GM12864 (cell line): ENCODE results near the gene PANK1.

Source experiments
- DNase-seq: peaks from one replicate; pipeline ENCODE4 v3.0.0-alpha.2; 2011; ENCODE audit warnings: low read depth
- H3K4me3 ChIP-seq: 2 replicates; pipeline ENCODE4 v1.5.1; 2011; ENCODE audit warnings: mild to moderate bottlenecking, low read depth, low read length, control low read depth
- CTCF ChIP-seq: IDR thresholded peaks from 2 replicates; pipeline ENCODE4 v1.5.1; 2011; ENCODE audit warnings: low read depth, mild to moderate bottlenecking, moderate library complexity, low read length, control low read depth, inconsistent platforms; ENCODE audit errors: missing control alignments

The PANK1 gene

GRCh38 chr10:89639326-89639725 is 5.7 kb downstream of the PANK1 start:
- H3K4me3 ChIP-seq = no peak overlapping the region
- TF ChIP-seq CTCF = no peak
- no peak for DNase-seq

- no peak for TF ChIP-seq CTCF
- DNase-seq = no peak
- no peak overlapping the region for H3K4me3 ChIP-seq
Measured at GRCh38 chr10:89637113-89637512, 7.9 kb downstream of the PANK1 start.

- no peak for DNase-seq
- no peak overlapping the region for H3K4me3 ChIP-seq
- TF ChIP-seq CTCF = no peak
Measured at GRCh38 chr10:89634637-89635036, 10.4 kb downstream of the PANK1 start.

GRCh38 chr10:89633484-89633883 is 11.6 kb downstream of the PANK1 start:
- no peak for TF ChIP-seq CTCF
- H3K4me3 ChIP-seq = no peak overlapping the region
- no peak for DNase-seq

GRCh38 chr10:89632824-89633223 is 12.2 kb downstream of the PANK1 start:
- no peak for TF ChIP-seq CTCF
- DNase-seq = no peak
- H3K4me3 ChIP-seq = no peak overlapping the region

GRCh38 chr10:89627830-89628229 is 17.2 kb downstream of the PANK1 start:
- H3K4me3 ChIP-seq = no peak overlapping the region
- no peak for DNase-seq
- no peak for TF ChIP-seq CTCF

- no peak for TF ChIP-seq CTCF
- H3K4me3 ChIP-seq = no peak overlapping the region
- no peak for DNase-seq
Measured at GRCh38 chr10:89625041-89625765, 19.8 kb downstream of the PANK1 start.
